H9 (cell line): ENCODE results near the gene HCFC2. TPM values are rescaled to one million over a fixed set of nuclear protein-coding genes. Genes with fewer than 3 reads are reported as not detected.

Experiments used
- DNase-seq: peaks from one replicate; pipeline ENCODE4 v3.0.0-alpha.2; 2017
- H2AFZ ChIP-seq: one replicate; pipeline ENCODE4 v1.6.1; 2013; ENCODE audit warnings: mild to moderate bottlenecking, low read length, control low read depth, moderate library complexity
- H2AK5ac ChIP-seq: 2 replicates; pipeline ENCODE4 v1.6.1; 2013; ENCODE audit warnings: low read length, control low read depth, mixed read lengths; ENCODE audit not compliant: insufficient read length
- H2BK120ac ChIP-seq: one replicate; pipeline ENCODE4 v1.6.1; 2013; ENCODE audit warnings: low read depth, mild to moderate bottlenecking, low read length, control low read depth, inconsistent platforms; ENCODE audit not compliant: poor library complexity, severe bottlenecking
- H2BK12ac ChIP-seq: 2 replicates; pipeline ENCODE4 v1.6.1; 2013; ENCODE audit warnings: low read length, control low read depth, mixed read lengths, low read depth; ENCODE audit not compliant: insufficient read length
- H2BK15ac ChIP-seq: 2 replicates; pipeline ENCODE4 v1.6.1; 2013; ENCODE audit warnings: low read depth, low read length, control low read depth
- H2BK20ac ChIP-seq: one replicate; pipeline ENCODE4 v1.6.1; 2013; ENCODE audit warnings: low read depth, mild to moderate bottlenecking, low read length, control low read depth, inconsistent platforms; ENCODE audit not compliant: poor library complexity, severe bottlenecking
- H2BK5ac ChIP-seq: 2 replicates; pipeline ENCODE4 v1.6.1; 2013; ENCODE audit warnings: low read length, control low read depth, mixed read lengths; ENCODE audit not compliant: insufficient read length
- H3K14ac ChIP-seq: 2 replicates; pipeline ENCODE4 v1.6.1; 2013; ENCODE audit warnings: low read length, control low read depth; ENCODE audit not compliant: insufficient read depth
- H3K18ac ChIP-seq: 2 replicates; pipeline ENCODE4 v1.6.1; 2013; ENCODE audit warnings: low read depth, mild to moderate bottlenecking, mixed read lengths, low read length, control low read depth; ENCODE audit not compliant: insufficient read length
- H3K23ac ChIP-seq: 2 replicates; pipeline ENCODE4 v1.6.1; 2013; ENCODE audit warnings: low read length, control low read depth, mixed read lengths, low read depth; ENCODE audit not compliant: insufficient read length
- H3K23me2 ChIP-seq: 2 replicates; pipeline ENCODE4 v1.6.1; 2013; ENCODE audit warnings: low read depth, mild to moderate bottlenecking, mixed read lengths, low read length, control low read depth; ENCODE audit not compliant: insufficient read length, poor library complexity, severe bottlenecking
- H3K27ac ChIP-seq: 2 replicates; pipeline ENCODE4 v1.5.1; 2013; ENCODE audit warnings: low read length, control low read depth, mixed read lengths, low read depth; ENCODE audit not compliant: insufficient read length
- H3K27me3 ChIP-seq: 2 replicates; pipeline ENCODE4 v1.6.1; 2013; ENCODE audit warnings: low read length, control low read depth, inconsistent platforms; ENCODE audit not compliant: insufficient read depth
- H3K4ac ChIP-seq: 2 replicates; pipeline ENCODE4 v1.6.1; 2013; ENCODE audit warnings: low read depth, mild to moderate bottlenecking, control low read depth, inconsistent platforms, low read length, moderate library complexity
- H3K4me1 ChIP-seq: 2 replicates; pipeline ENCODE4 v1.6.1; 2013; ENCODE audit warnings: low read length, control low read depth, inconsistent platforms; ENCODE audit not compliant: insufficient read depth
- H3K4me2 ChIP-seq: 2 replicates; pipeline ENCODE4 v1.6.1; 2013; ENCODE audit warnings: low read length, control low read depth, mixed read lengths; ENCODE audit not compliant: insufficient read length, insufficient read depth
- H3K56ac ChIP-seq: 2 replicates; pipeline ENCODE4 v1.6.1; 2013; ENCODE audit warnings: low read depth, mild to moderate bottlenecking, mixed read lengths, low read length, control low read depth; ENCODE audit not compliant: insufficient read length
- H3K79me1 ChIP-seq: 2 replicates; pipeline ENCODE4 v1.6.1; 2013; ENCODE audit warnings: low read depth, mild to moderate bottlenecking, moderate library complexity, low read length, control low read depth, inconsistent platforms; ENCODE audit not compliant: insufficient read depth, poor library complexity, severe bottlenecking
- H3K79me2 ChIP-seq: 2 replicates; pipeline ENCODE4 v1.6.1; 2013; ENCODE audit warnings: low read length, control low read depth, inconsistent platforms; ENCODE audit not compliant: insufficient read depth
- H3K9ac ChIP-seq: 2 replicates; pipeline ENCODE4 v1.6.1; 2013; ENCODE audit warnings: low read length, control low read depth, mixed read lengths; ENCODE audit not compliant: insufficient read length; ENCODE audit errors: extremely low read depth
- H3K9me3 ChIP-seq: one replicate; pipeline ENCODE4 v1.6.1; 2013; ENCODE audit warnings: low read depth, low read length, inconsistent platforms; ENCODE audit not compliant: control insufficient read depth
- H3T11ph ChIP-seq: one replicate; pipeline ENCODE4 v1.6.1; 2013; ENCODE audit warnings: mild to moderate bottlenecking, low read length, control low read depth, inconsistent platforms
- H4K20me1 ChIP-seq: one replicate; pipeline ENCODE4 v1.6.1; 2013; ENCODE audit not compliant: control insufficient read depth, insufficient read length, insufficient read depth
- H4K5ac ChIP-seq: 2 replicates; pipeline ENCODE4 v1.6.1; 2013; ENCODE audit warnings: low read depth, mild to moderate bottlenecking, mixed read lengths, low read length, control low read depth; ENCODE audit not compliant: insufficient read length
- H4K8ac ChIP-seq: replicated peaks from 2 replicates; pipeline ENCODE4 v1.6.1; 2013; ENCODE audit warnings: low read length, control low read depth, mixed read lengths, low read depth; ENCODE audit not compliant: insufficient read length
- H4K91ac ChIP-seq: 2 replicates; pipeline ENCODE4 v1.6.1; 2013; ENCODE audit warnings: low read depth, mild to moderate bottlenecking, moderate library complexity, mixed read lengths, low read length, control low read depth; ENCODE audit not compliant: insufficient read length
- H3K27ac Mint-ChIP-seq, 3 experiments: 2 replicates in 2 of 3; 3 replicates in 1 of 3; pipeline ENCODE4 v1.8.0; 2020 to 2021; ENCODE audit warnings: mixed read lengths in 3 of 3, mild to moderate bottlenecking in 1 of 3, moderate library complexity in 1 of 3
- H3K27me3 Mint-ChIP-seq: 2 replicates; pipeline ENCODE4 v1.8.0; 2021; ENCODE audit warnings: low read depth, mild to moderate bottlenecking, moderate library complexity, mixed read lengths
- H3K36me3 Mint-ChIP-seq, 3 experiments: 2 replicates in 2 of 3; 3 replicates in 1 of 3; pipeline ENCODE4 v1.8.0; 2020 to 2021; ENCODE audit warnings: low read depth in 3 of 3, mixed read lengths in 3 of 3; ENCODE audit not compliant: insufficient read depth in 1 of 3
- H3K4me1 Mint-ChIP-seq, 2 experiments: 2 replicates each; pipeline ENCODE4 v1.8.0; 2020; ENCODE audit warnings: mixed read lengths in 2 of 2
- H3K4me3 Mint-ChIP-seq, 2 experiments: 2 replicates in 1 of 2; 3 replicates in 1 of 2; pipeline ENCODE4 v1.8.0; 2020 to 2021; ENCODE audit warnings: mild to moderate bottlenecking in 2 of 2, mixed read lengths in 2 of 2, moderate library complexity in 1 of 2
- H3K9me3 Mint-ChIP-seq, 2 experiments: 2 replicates in 1 of 2; 3 replicates in 1 of 2; pipeline ENCODE4 v1.8.0; 2020; ENCODE audit warnings: mild to moderate bottlenecking in 2 of 2, mixed read lengths in 2 of 2, moderate library complexity in 1 of 2
- CTCF ChIP-seq: fragments of 200-600 bp; sonication (generic); conservative IDR thresholded peaks from 3 replicates; pipeline ENCODE4 v1.8.0; 2021; ENCODE audit warnings: antibody characterized with exemption, mild to moderate bottlenecking
- total RNA-seq: library from RNA; stranded (reverse); gene quantifications from 2 replicates; pipeline ENCODE4 v1.2.1, GENCODE V29; 2021

The HCFC2 gene
- total RNA-seq, 1 experiment from 2014 or later = 1.9 TPM

GRCh38 chr12:104143002-104143401 is 78.7 kb downstream of the HCFC2 start:
- DNase-seq = no peak
- Histone ChIP-seq H2BK120ac (no peak overlapping the region), H3K79me2 (no peaks in the 10 kb centered on the region), H3K18ac (no peak overlapping the region), H3K9me3 (no peaks in the 10 kb centered on the region), H3K27ac (no peak overlapping the region), H2AK5ac (no peak overlapping the region), H4K8ac (no peak overlapping the region), H3K79me1 (no peaks in the 10 kb centered on the region), H4K91ac (no peak overlapping the region), H2BK5ac (no peak overlapping the region), H3K4me1 (no peaks in the 10 kb centered on the region; the same call in 1 of the 2 replicates), H3K56ac (no peak overlapping the region), H3T11ph (no peak overlapping the region), H3K23me2 (no peaks in the 10 kb centered on the region), H3K14ac (no peak overlapping the region), H4K5ac (no peak overlapping the region), H3K9ac (no peak overlapping the region), H2BK20ac (no peak overlapping the region), H3K4me2 (no peak overlapping the region), H3K23ac (no peak overlapping the region), H2BK12ac (no peak overlapping the region), H4K20me1 (no peaks in the 10 kb centered on the region), H3K27me3 (no peaks in the 10 kb centered on the region), H3K4ac (no peak overlapping the region), H2BK15ac (no peak overlapping the region), H2AFZ (no peak overlapping the region)
- Mint-ChIP-seq H3K27ac (no peak overlapping the region), H3K27me3 (peaks cover 19% of the 10 kb centered on the region), H3K4me1 (peaks cover 8 to 9% of the 10 kb centered on the region in 2 experiments), H3K9me3 (no peaks in the 10 kb centered on the region; a peak in 1 of 5 replicates), H3K4me3 (no peak overlapping the region), H3K36me3 (no peaks in the 10 kb centered on the region)
- no peak for TF ChIP-seq CTCF
